HG02763 (cell line): ENCODE results near the gene DGLUCY.
"Not testable (repeated sequence)": the region's sequence is repeated elsewhere in the genome, so short reads cannot be mapped to it uniquely, and the experiment has no call there.

Experiments used
- ATAC-seq: cut with Tn5 transposase; IDR thresholded peaks from one replicate; pipeline ENCODE4 v1.9.1; 2021; ENCODE audit warnings: mild to moderate bottlenecking, moderate library complexity; ENCODE audit not compliant: unreplicated experiment

The DGLUCY gene

DNA sequence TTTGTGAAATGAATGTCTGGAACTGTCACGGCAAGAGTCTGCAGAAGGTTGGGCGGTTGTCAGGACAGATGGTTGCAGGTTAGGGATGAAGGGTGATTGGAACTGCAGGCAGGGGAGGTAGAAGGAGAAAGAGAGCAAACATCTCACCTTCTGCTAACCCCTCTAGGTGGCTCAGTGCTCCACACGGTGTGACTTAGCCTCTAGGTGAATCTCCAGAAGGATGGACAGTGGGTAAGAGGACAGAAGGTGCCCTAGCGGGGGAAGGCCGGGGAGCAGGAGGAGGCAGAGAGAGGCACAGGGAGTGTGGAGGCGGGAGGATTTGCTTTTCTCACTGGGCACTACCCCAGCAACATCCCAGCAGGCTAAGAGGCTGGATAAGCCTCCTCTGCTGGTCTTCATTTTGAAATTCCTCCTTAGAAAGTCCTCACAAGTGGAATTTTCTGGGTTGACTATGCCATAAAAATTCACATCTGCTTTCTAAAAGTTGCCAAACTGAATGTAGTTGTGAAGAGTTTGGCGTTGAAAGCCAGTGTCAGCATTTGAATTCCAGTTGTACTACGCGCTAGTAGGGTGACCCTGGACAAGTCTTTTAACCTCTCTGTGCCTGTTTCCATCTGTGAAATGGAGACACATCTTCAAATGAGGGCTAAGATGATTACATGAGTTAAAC lies 141.3 kb downstream of the DGLUCY start:
- no peak for ATAC-seq

DNA sequence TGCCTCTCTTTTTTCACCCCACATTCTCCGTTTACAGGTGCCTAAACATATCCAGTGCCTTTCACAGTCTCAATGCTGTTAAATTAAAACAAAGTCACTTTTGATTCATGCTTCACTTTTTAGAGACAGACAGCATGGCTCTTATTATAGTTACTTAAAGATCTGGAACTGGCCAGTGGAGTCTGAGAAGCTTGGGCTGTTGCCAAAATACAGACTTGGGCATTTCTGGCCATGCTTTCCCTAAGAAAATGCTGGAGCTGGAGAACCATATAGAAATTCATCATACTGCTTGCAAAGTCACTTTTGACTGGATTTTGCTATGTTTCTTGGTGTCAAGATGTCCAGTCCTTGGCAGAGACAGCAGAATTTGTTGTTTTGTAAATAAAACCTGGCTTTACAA lies 142.8 kb downstream of the DGLUCY start:
- ATAC-seq, result no peak

DNA sequence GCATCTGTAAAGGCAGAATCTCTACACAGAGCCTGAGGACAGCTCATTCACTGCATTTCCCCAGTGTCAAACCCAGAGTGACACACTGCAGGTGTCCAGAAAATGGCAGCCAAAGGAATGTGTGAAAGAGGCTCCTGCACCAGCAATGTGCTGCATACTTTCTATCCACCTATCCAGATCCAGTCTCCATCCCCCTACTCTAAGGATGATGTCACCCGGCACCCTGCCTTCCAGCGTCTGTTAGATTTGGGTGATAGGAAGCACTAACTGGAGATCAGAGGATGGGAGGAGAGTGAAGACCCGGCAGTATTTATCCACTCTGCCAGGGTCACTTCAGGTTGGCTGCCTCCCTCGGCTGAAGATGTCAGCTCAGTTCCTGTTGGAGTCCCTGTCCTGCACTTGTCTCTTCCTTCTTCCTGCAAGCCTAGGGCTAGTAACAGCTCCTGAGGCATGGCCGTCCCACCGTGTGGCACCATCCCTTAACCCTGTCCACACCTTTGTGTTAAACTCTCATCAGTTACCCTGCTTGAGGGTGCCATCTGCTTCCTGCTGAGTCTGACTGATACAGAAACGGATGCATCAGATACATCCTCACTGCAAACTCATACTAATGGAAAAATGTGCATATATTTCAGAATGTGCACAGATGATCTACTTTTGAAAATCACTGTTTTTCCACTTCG lies 143.6 kb downstream of the DGLUCY start:
- no peak for ATAC-seq

DNA sequence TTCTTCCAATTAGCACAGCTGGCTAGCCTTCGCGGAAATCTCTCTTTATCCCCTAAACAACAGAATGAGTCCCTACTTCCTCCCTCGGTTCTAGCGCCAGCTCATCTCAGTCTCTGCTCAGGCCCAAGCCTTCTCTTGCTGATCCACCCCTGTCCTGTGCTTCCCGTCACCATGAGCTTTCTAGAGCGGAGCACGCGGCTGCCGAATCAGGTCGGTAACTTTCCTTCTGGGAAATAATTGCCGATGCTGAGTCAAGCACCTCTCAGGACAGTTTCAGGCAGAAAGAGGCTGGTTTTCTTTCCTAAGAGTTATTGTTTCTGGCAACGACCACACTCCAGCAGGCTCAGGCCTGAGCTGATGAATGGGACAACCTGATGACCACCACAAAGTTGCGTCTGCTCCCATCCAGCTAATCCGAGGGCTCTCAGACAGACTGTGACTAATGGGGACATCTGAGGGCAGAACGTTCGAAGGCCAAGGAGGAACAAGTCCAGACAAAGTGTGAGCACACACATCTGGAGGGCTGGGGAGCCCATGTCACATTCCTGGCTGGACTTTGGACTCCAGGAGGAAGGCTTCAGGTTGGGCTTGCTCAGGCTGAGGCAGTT lies 144.2 kb downstream of the DGLUCY start:
- no peak for ATAC-seq

DNA sequence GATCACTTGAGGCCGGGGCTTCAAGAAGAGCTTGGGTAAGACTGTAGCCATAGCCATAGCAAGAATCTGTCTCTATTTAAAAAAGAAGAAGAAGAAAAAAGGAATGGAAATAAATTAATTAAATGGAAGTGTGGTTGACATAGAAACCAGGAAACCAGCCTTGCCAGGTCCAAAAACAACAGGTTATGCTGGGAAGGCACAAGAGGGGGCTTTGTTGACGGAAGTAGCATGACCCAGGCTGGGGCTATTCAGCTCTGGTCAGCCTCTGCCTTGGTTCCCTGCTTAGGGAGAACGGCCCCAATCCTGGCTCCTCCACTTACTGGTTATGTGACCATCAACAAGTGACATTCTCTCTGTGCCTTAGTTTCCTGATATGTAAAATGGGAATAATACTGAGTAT lies 145.0 kb downstream of the DGLUCY start:
- ATAC-seq, result no peak

DNA sequence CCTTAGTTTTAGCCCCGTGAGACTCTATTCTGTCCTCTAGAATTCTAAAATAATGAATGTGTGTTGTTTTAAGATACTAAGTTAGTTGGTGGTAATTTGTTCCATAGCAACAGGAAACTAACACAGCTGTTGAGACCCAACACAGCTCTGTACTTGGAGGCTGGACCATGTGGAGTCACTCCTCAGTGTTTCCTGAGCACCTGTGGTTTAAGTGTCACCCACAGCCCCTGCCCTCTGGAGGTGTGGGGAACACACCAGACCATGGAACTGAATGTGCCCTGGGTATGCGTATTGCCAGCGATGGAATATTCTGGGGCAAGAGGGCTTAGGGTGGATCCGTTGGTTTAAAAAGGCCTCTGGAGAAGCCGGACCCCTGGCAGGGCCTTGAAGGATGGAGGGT lies 147.2 kb downstream of the DGLUCY start:
- no peak for ATAC-seq

DNA sequence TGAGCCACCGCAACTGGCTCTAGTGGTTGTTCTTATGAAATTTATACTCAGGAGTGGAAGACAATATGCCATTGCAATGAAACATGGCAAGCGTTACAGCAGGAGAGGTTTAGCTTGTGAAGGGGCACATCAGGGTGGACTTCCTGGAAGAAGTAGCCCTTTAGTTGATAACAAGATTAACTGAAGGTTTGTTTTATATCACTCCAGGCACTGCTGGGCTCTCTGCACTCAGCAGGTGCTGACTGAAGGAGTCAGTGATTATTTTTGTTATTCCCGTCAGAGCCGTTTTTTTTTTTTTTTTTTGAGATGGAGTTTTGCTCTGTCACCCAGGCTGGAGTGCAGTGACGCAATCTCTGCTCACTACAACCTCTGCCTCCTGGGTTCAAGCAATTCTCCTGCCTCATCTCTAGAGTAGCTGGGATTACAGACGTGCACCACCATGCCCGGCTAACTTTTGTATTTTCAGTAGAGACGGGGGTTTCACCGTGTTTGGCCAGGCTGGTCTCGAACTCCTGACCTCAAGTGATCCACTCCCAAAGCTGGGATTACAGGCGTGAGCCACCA lies 148.2 kb downstream of the DGLUCY start:
- ATAC-seq, result no peak

DNA sequence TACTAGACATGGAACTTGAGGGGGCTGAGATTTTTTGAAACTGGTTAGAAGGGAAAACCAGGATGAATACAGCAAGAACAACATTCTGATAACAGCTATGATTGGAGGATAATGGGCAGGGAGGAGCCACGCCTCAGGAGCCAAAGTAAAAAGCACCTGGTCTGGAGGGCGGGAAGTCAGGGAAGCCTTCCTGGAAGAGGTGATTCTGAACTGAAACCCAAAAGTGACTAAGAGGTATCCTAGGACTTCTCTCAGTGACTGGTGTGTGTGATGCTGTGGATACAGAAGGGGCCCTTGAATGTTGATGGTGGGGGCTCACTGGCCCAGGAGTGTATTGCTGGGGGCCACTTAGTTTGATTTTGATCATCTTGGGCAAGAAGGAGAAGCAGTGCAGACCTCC lies 149.5 kb downstream of the DGLUCY start:
- ATAC-seq, result no peak

DNA sequence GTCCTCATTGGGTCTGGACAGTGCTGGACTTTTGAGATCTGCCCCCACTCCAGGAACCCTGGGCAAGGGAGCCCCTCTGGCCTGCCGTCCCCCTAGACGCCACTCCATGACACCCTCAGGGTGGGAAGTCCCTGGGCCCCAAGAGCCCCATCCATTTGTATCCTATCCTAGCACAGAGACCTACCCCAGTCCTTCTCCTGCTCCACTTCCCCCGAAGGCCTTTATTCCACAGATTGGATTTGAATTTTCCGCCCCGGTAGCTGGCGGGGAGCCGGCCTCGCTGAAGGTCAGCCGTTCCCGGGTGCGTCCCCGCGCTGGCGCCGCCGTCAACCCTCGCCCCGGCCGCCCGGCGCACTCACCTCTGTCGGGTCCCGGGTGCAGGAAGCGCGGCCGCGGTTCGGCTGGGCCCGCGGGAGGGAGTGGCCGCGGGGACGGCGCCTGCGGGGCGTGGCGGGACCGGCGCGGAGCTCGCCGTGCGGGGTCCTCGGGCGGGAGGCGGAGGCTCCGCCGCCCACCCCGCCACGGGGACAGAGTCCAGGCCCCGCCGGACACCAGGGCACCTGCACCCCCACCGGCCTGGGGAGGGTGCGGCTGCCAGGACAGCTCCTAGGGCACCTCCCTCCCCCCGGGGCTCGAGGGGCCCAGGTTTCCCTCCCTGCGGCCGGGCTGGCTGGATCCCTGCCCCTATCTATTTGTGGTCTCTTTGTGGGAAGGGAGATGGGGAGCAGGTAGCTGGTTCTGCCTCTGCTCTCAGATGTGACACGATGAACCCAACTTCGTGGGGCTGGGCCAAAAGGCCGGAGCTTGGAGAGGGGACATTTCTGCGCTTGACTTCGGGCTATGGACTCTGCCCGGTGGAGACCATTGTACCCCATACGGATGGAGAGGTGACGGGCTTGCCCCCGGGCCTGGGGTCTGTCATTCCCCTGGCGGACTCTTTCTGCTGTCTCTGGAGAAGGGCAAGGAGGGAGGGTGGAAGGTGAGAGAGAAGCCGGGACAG lies 150.6 kb downstream of the DGLUCY start:
- no peak for ATAC-seq

DNA sequence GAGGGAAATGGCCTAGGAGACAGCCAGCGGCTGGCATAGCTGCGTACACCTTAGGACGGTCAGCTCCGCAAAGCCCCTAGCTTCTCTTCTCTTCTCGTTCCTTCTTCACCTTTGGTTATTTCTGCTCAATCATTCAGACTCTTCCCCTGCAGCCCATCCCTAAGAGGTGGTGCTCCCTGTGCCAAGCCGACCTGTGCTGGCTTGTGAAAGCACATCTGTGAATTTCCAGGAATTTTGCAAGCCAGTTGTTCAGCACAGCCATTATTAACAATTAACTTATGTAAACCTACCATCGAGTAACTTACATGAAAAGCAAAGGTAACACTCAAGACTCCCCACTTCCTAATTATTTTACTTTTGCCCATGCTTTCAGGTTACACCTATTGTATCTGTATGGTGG lies 151.5 kb downstream of the DGLUCY start:
- no peak for ATAC-seq

DNA sequence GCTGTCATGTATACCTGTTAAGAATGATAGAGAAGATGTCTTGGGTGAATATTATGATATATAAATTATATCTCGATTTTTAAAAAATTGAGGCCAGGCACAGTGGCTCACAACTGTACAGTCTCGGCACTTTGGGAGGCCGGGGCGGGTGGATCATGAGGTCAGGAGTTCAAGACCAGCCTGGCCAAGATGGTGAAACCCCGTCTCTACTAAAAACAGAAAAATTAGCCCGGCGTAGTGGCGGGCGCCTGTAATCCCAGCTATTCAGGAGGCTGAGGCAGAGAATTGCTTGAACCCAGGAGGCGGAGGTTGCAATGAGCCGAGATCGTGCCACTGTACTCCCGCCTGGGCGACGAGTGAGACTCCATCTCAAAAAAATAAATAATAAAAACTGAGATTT lies 152.4 kb downstream of the DGLUCY start:
- not testable (repeated sequence) for ATAC-seq

DNA sequence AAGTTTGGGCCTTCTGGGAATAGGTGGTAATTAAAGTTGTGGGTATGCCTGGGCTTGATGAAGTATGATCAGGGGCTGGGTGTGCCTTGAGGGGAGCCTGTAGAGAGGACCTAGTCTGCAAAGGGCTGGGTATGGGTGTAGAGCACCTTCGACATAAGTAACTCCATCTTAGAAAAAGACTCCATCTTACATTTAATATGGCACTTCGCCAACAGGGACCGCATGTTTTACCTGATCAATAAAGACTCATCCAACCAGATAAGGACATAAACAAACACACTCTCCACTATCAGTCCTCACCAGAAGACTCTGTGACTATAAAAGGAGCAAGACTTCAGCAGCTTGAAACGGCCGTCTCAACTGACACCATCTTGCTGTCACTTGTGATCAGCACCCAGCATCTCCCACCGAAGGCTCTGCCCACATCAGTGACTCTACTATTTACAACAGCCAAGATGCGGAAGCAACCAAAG lies 154.1 kb downstream of the DGLUCY start:
- no peak for ATAC-seq

DNA sequence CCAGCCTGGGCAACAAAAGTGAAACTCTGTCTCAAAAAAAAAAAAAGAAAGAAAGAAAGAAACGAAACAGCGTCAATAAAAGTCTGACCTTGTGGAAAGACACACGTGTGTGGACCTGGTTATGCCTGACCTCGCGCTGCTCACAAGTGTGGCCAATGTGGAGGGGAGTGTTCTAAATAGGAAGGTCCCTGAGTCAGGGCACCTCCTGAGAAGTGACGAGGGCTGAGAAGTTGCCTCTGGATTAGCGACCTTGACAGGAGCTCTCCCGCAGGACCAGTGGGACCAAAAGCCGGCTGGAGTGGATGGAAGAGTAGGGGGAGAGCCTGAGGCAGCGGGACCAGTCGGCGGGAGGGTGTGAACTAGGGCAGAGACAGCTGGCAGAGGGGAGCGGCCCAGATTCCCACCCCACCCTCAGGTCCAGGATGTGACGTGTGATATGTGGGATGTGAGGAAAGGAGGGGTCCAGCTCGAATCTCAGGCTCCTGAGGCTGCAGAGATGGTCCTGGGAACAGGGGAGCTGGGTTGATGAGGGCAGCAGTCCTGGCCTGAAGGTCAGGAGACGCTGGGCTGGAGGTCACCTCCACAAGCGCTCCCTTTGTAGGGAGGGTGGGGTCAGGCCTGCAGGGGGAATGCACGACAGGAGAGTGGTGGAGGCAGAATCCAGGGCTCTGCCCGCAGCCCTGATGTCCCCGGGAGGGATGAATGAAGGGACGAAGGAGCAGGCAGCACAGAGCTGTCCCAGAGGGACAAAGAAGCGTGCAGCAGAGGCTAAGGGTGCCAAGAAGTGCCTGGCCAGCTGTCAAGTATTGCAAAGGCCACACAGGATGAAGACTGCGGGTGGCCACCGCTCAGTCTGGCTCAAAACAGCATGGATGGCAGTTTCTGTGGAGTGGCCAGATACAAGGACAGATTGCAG lies 155.5 kb downstream of the DGLUCY start:
- no peak for ATAC-seq

DNA sequence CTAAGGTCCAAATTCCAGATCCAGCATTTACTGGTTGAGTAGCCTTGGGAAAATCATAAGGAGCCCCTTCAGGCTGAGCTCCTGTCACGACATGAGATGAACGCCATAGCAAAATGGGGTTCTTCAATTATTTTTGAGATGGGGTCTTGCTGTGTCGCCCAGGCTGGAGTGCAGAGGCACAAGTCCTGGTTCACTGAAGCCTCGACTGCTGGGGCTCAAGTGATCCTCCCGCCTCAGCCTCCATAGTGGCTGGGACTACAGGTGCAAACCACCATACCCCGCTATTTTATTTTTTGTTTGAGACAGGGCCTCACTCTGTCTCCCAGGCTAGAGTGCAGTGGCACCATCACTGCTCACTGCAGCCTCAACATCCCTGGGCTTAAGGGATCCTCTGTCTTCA lies 156.3 kb downstream of the DGLUCY start:
- no peak for ATAC-seq

DNA sequence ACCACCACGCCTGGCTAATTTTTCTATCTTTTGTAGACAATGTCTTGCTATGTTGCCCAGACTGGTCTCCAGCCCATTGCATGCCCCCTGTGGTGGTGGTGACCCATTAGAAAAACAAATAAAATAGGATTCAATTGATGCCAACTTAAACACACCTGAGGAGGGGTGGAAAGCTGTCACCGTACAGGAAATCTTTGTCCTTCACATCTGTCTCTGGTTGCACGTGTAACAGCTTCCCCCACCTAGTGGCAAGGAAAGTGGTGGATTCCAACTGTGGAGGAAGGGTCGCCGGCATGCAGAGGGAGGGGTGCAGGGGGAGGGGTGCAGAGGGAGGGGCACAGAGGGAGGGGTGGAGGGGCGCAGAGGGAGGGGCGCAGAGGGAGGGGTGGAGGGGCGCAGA lies 156.7 kb downstream of the DGLUCY start:
- no peak for ATAC-seq

DNA sequence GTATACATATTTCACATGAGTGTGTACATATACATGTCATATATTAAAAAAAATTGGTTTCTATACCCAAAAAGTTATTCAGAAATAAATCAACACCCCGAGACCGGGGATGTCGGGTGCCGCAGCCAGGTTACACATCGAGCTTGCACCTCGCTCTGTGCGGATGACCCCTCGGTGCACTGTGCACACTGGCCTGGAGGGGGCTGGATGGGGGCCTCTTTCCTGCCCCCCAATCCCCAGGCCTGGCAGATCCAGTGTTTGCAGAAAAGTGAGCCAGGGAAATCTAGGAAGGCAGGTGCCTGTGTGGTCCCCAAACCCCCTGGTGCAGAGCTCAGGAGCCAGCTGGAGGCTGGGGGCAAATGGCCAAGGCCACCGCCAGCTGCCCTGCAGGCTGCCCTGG lies 157.8 kb downstream of the DGLUCY start:
- no peak for ATAC-seq

DNA sequence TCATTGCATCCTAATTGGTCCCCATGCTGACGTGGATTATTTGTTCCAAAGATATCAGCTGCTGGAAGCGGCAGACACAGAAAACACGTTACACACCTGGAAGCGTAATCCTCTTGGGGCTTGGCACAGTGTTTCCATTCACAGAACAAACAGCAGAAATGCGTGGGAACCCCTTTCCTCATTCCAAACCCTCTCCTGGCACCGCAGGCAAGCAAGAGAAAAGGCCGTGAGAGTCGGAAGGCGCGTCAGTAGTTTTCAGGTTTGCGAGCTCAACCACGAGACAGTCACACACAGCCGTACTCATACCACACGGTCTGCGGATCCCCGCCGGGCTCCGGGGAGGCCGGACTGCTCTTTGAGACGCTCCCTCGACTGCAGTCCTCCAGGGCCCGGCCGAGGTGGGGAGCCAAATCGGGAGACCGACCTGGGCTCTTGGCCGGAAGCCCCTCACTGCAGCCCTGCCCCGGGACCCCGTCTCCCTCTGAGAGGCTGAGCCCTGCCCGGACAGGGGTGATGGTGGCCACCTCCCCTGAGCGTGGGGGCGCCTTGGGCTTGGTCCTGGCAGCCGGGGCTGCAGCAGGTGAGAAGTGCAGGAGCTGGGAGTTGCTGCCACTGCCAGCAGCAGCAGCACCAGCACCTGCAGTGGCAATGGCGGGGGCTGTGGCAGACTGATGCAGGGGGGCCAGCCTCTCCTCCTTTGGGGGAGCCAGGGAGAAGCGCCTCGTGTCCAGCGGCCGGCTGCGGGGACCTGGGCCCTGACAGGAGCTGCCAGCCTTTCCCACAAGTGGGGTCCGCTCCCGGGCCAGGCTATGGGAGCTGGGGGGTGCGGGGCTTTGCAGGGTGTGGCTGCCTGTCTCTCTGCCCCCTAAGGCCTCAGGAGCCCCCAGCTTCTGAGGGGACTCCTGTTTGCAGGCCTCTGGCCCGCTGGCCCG lies 158.7 kb downstream of the DGLUCY start:
- ATAC-seq, result no peak

DNA sequence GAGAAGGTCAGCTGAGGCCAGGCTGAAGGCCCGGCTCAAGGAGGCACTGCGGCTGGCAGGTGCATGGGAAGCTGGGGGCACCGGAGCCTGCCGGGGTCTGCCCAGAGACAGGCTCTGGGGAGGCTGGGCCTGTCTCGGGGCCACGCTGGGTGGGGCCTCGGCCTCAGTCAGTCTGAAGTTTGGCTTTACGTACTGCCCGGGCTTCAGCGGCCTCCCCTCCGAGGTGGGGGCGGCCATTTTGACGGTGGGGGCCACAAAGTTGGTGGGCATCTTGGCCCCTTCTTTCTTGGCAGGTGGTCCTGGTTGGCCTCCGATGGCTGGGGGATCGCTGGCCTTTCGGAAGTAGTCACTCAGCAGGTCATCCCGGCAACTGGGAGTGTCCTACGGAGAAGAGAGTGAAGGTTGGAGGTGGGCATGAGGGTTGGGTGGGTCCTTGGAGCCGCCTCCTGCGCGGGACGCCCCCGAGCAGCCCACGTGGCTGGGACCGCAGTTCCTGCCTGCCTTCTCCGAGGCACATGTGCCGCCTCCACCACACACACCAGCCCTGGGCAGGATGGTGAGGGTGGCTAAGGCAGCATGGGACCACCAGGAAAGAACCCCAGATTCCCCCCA lies 159.5 kb downstream of the DGLUCY start:
- ATAC-seq, result no peak
